Suprapubic skin (tissue), 4 donors: ENCODE measurements around the gene CD40. TPM values are rescaled to one million over a fixed set of nuclear protein-coding genes. Genes with fewer than 3 reads are reported as not detected.

Experiments used
- DNase-seq, 2 donors: peaks; one replicate each; pipeline ENCODE4 v3.0.0-alpha.2; 2019; ENCODE audit warnings: low spot score in 2 of 2
- H3K27ac ChIP-seq: fragments of 200-600 bp; sonication (generic); one replicate; pipeline ENCODE4 v1.5.1; 2019
- H3K27me3 ChIP-seq: fragments of 200-600 bp; sonication (generic); one replicate; pipeline ENCODE4 v1.5.1; 2019
- H3K36me3 ChIP-seq: fragments of 200-600 bp; sonication (generic); one replicate; pipeline ENCODE4 v1.5.1; 2019
- H3K4me1 ChIP-seq: fragments of 200-600 bp; sonication (generic); one replicate; pipeline ENCODE4 v1.5.1; 2019
- H3K4me3 ChIP-seq: fragments of 200-600 bp; sonication (generic); one replicate; pipeline ENCODE4 v1.5.1; 2019; ENCODE audit warnings: mild to moderate bottlenecking
- H3K9me3 ChIP-seq: fragments of 200-600 bp; sonication (generic); one replicate; pipeline ENCODE4 v1.5.1; 2019
- EP300 ChIP-seq: sonication (generic); formaldehyde crosslinking; IDR thresholded peaks from one replicate; pipeline ENCODE4 v1.6.1; 2017; ENCODE audit warnings: antibody characterized with exemption
- POLR2A ChIP-seq, 2 donors: fragments of 450-650 bp; IDR thresholded peaks; one replicate each; pipeline ENCODE4 v1.6.1; 2017; ENCODE audit warnings: antibody characterized with exemption in 2 of 2, mild to moderate bottlenecking in 2 of 2, moderate library complexity in 2 of 2
- POLR2AphosphoS5 ChIP-seq, 3 donors: sonication (generic); formaldehyde crosslinking; IDR thresholded peaks; one replicate each; pipeline ENCODE4 v1.6.1; 2017; ENCODE audit warnings: antibody characterized with exemption in 3 of 3
- WGBS: methylation state at CpG from one replicate; pipeline ENCODE4 v1.1.5; 2018; 5-methylcytosine and 5-hydroxymethylcytosine counted together
- total RNA-seq, 4 donors: library from RNA; depleted of rRNA; stranded (reverse); fragments of >200 nt; gene quantifications; one replicate each; pipeline ENCODE4 v1.1.0, GENCODE V29; 2016
- TF ChIP-seq, protein P1 (sequence below), 2 donors: fragments of 200-600 bp in 1 of 2; fragments of 450-650 bp in 1 of 2; sonication (generic) in 1 of 2; IDR thresholded peaks; one replicate each; pipeline ENCODE4 v1.5.1; 2016 to 2019; ENCODE audit warnings: antibody characterized with exemption in 2 of 2, mild to moderate bottlenecking in 1 of 2, moderate library complexity in 1 of 2

The CD40 gene
- total RNA-seq, 4 donors from 2014 or later = 12.9 to 30.6 (median 17.2) TPM

- TF ChIP-seq POLR2AphosphoS5 (IDR thresholded peaks at IDR 0.05) (no peak), POLR2A (IDR thresholded peaks at IDR 0.05) (no peak)
- Histone ChIP-seq H3K9me3 (no peaks in the 10 kb centered on the region), H3K36me3 (no peaks in the 10 kb centered on the region), H3K27ac (no peak overlapping the region), H3K4me3 (no peak overlapping the region), H3K27me3 (peaks cover 7% of the 10 kb centered on the region), H3K4me1 (no peaks in the 10 kb centered on the region)
- no peak for DNase-seq
Observed at GRCh38 chr20:46111836-46112212, 6.3 kb upstream of the CD40 start.

GRCh38 chr20:46112430-46113112 lies 5.5 kb upstream of the CD40 start:
- Histone ChIP-seq H3K36me3 (no peaks in the 10 kb centered on the region), H3K4me1 (peaks cover 7% of the 10 kb centered on the region), H3K9me3 (no peaks in the 10 kb centered on the region), H3K27ac (no peak overlapping the region), H3K27me3 (peaks cover 7% of the 10 kb centered on the region), H3K4me3 (no peak overlapping the region)
- TF ChIP-seq POLR2A (IDR thresholded peaks at IDR 0.05) (no peak), EP300 (no peak), POLR2AphosphoS5 (IDR thresholded peaks at IDR 0.05) (no peak)
- TF ChIP-seq, protein P1, sequence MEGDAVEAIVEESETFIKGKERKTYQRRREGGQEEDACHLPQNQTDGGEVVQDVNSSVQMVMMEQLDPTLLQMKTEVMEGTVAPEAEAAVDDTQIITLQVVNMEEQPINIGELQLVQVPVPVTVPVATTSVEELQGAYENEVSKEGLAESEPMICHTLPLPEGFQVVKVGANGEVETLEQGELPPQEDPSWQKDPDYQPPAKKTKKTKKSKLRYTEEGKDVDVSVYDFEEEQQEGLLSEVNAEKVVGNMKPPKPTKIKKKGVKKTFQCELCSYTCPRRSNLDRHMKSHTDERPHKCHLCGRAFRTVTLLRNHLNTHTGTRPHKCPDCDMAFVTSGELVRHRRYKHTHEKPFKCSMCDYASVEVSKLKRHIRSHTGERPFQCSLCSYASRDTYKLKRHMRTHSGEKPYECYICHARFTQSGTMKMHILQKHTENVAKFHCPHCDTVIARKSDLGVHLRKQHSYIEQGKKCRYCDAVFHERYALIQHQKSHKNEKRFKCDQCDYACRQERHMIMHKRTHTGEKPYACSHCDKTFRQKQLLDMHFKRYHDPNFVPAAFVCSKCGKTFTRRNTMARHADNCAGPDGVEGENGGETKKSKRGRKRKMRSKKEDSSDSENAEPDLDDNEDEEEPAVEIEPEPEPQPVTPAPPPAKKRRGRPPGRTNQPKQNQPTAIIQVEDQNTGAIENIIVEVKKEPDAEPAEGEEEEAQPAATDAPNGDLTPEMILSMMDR (IDR thresholded peaks at IDR 0.05) = no peak
- 75% methylated on average over 9 of the region's 10 CpGs for WGBS
- no peak for DNase-seq

DNA sequence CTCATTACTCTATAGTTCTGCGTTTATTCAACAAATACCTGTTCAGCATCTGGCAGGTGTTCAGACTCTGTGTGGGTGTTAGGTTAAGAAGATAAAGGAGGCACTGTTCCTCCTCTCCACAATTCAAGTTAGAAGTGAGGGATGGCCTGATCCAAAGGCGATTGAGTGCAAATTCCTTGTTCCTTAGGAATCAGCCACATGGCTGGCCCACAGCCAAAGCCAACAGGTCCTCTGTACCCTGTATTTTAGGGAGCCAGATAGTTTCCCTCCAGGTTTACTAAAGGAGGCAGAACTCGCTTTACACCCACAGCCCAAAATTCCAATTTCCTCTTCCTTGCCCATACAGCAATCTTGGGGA lies 5.0 kb upstream of the CD40 start:
- Histone ChIP-seq H3K36me3 (no peaks in the 10 kb centered on the region), H3K4me1 (peaks cover 10% of the 10 kb centered on the region), H3K27me3 (peaks cover 7% of the 10 kb centered on the region), H3K27ac (no peak overlapping the region), H3K9me3 (no peaks in the 10 kb centered on the region), H3K4me3 (no peak overlapping the region)
- no peak for DNase-seq
- TF ChIP-seq, protein P1 (IDR thresholded peaks at IDR 0.05) = no peak
- TF ChIP-seq POLR2AphosphoS5 (IDR thresholded peaks at IDR 0.05) (no peak), EP300 (no peak), POLR2A (IDR thresholded peaks at IDR 0.05) (no peak)
- 58% methylated on average over 3 of the region's 3 CpGs for WGBS

DNA sequence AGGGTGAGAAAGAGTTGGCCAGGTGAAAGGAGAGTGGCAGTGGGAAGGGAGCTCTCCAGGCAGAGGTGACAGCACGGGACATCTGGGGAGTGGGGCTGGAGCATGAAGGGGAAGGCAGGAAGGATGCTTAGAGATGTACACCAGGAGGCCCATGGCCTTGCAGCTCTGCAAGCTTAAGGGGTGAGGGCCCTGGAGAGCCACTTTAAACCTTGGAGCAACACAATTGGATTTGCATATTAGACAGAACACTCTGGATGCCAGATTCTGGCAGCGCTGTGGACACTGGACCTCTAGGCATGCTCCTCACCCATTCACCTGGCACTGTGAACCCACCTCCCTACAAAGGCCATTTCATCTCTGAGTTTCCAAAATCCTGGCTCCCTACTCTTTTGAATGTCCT lies 3.7 kb upstream of the CD40 start:
- DNase-seq = peak in 1 of 2 donors; percentile 43
- H3K27ac ChIP-seq = no peak overlapping the region
- WGBS = 77% methylated on average over 2 of the region's 2 CpGs
- H3K9me3 ChIP-seq = no peaks in the 10 kb centered on the region
- no peaks in the 10 kb centered on the region for H3K36me3 ChIP-seq
- H3K4me1 ChIP-seq = peaks cover 22% of the 10 kb centered on the region
- no peaks in the 10 kb centered on the region for H3K27me3 ChIP-seq
- no peak for TF ChIP-seq POLR2AphosphoS5 (IDR thresholded peaks at IDR 0.05)
- TF ChIP-seq EP300 = no peak
- TF ChIP-seq, protein P1 (IDR thresholded peaks at IDR 0.05) = no peak
- TF ChIP-seq POLR2A (IDR thresholded peaks at IDR 0.05) = no peak
- H3K4me3 ChIP-seq = no peak overlapping the region

- Histone ChIP-seq H3K4me3 (peak overlapping the region; percentile 47), H3K9me3 (no peaks in the 10 kb centered on the region), H3K36me3 (peaks cover 15% of the 10 kb centered on the region), H3K27ac (peak overlapping the region; percentile 43), H3K27me3 (no peaks in the 10 kb centered on the region), H3K4me1 (peaks cover 31% of the 10 kb centered on the region)
- WGBS = 25% methylated on average over 8 of the region's 15 CpGs
- peak; percentile 45 to 72 for DNase-seq
- TF ChIP-seq EP300 (no peak), POLR2AphosphoS5 (IDR thresholded peaks at IDR 0.05) (no peak), POLR2A (IDR thresholded peaks at IDR 0.05) (no peak)
- TF ChIP-seq, protein P1 (IDR thresholded peaks at IDR 0.05) = no peak
Observed at GRCh38 chr20:46118481-46119020, 437 bp downstream of the CD40 start.
